Activated T-cell treated with anti-CD3 and anti-CD28 coated beads for 24 hours (primary cell): ENCODE results near the gene TIMELESS.
"Not testable (repeated sequence)": the region's sequence is repeated elsewhere in the genome, so short reads cannot be mapped to it uniquely, and the experiment has no call there.

ENCODE experiments used
- DNase-seq: peaks from one replicate; pipeline ENCODE4 v3.0.0-alpha.2; 2020; ENCODE audit warnings: low read depth

TIMELESS gene

GRCh38 chr12:56448860-56449621 lies at the start of gene TIMELESS:
Gene TIMELESS, minus strand, starts transcription at chr12:56449426. Its CDS starts 15,256 bp downstream, at chr12:56434170.
- DNase-seq = peak; percentile 81

GRCh38 chr12:56498126-56498902 lies 49.1 kb upstream of the TIMELESS start:
- not testable (repeated sequence) for DNase-seq

- DNase-seq = peak; percentile 48
Measured at GRCh38 chr12:56496704-56497103, 47.5 kb upstream of the TIMELESS start.

GRCh38 chr12:56494481-56494880 lies 45.3 kb upstream of the TIMELESS start:
- not testable (repeated sequence) for DNase-seq

GRCh38 chr12:56494106-56494415 lies 44.8 kb upstream of the TIMELESS start:
- not testable (repeated sequence) for DNase-seq

- not testable (repeated sequence) for DNase-seq
Measured at GRCh38 chr12:56493409-56494105, 44.3 kb upstream of the TIMELESS start.

GRCh38 chr12:56490360-56490759 lies 41.1 kb upstream of the TIMELESS start:
- no peak for DNase-seq

GRCh38 chr12:56488041-56488955 lies 39.1 kb upstream of the TIMELESS start, which contains the start of gene GLS2:
Gene GLS2, minus strand, starts transcription at chr12:56488161. Its CDS starts 43 bp downstream, at chr12:56488118.
- DNase-seq = peak; percentile 55

GRCh38 chr12:56487448-56488040 lies 38.3 kb upstream of the TIMELESS start:
- no peak for DNase-seq

GRCh38 chr12:56486694-56487093 lies 37.5 kb upstream of the TIMELESS start:
- no peak for DNase-seq

GRCh38 chr12:56484566-56484965 lies 35.3 kb upstream of the TIMELESS start:
- DNase-seq = no peak

- no peak for DNase-seq
Measured at GRCh38 chr12:56479625-56480024, 30.4 kb upstream of the TIMELESS start.

- no peak for DNase-seq
Measured at GRCh38 chr12:56477521-56478225, 28.4 kb upstream of the TIMELESS start.

- no peak for DNase-seq
Measured at GRCh38 chr12:56476972-56477432, 27.8 kb upstream of the TIMELESS start.

GRCh38 chr12:56476143-56476542 lies 26.9 kb upstream of the TIMELESS start:
- no peak for DNase-seq

- no peak for DNase-seq
Measured at GRCh38 chr12:56474389-56474788, 25.2 kb upstream of the TIMELESS start.

- DNase-seq = no peak
Measured at GRCh38 chr12:56469007-56469930, 20.0 kb upstream of the TIMELESS start.

- peak; percentile 91 for DNase-seq
Measured at GRCh38 chr12:56468216-56469006, 19.2 kb upstream of the TIMELESS start, which contains the start of gene SPRYD4. Gene SPRYD4, plus strand, starts transcription at chr12:56468578. Its CDS starts 14 bp downstream, at chr12:56468592.
